ENCODE results near the gene ANKRD40.

Gene ANKRD40

DNA sequence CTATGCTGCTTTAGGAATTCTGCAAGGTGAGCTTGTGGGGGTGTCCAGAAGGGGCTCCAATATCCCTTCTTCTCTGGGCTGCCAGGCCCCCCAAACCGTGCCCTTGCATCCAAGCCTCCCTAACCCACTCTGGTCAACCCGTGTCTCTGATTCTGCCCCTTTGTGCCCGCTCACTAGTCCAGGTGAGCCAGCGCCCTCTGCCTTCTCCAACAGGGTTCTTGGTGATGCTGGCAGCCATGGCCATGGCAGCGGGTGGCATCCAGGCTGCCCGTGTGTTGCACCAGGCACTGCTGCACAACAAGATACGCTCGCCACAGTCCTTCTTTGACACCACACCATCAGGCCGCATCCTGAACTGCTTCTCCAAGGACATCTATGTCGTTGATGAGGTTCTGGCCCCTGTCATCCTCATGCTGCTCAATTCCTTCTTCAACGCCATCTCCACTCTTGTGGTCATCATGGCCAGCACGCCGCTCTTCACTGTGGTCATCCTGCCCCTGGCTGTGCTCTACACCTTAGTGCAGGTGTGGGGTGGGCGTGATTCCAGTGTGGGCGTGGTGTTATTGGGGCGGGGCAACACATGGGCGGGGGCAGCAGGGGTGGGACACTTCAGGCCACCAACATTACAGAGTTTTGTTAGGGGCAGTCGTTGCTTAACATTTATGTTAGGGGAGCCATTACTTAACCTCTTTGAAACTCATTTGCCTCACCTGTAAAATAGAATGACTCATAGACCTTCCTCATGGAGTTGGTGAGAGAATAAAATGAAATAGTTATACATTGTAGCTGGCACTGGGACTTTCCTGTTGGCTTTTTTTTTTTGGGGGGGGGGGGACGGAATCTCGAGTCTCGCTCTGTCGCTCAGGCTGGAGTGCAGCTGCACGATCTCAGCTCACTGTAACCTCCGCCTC is 31.4 kb downstream of the ANKRD40 start:
- no peak for TF ChIP-seq CTCF (IDR thresholded peaks at IDR 0.05; ENCODE audit: control insufficient read depth, insufficient read depth, low read depth, low read length, missing control alignments)
- no peak for DNase-seq (ENCODE audit: low read depth)
- H3K4me3 ChIP-seq (ENCODE audit: control insufficient read depth, low read depth, low read length) = no peak overlapping the region

DNA sequence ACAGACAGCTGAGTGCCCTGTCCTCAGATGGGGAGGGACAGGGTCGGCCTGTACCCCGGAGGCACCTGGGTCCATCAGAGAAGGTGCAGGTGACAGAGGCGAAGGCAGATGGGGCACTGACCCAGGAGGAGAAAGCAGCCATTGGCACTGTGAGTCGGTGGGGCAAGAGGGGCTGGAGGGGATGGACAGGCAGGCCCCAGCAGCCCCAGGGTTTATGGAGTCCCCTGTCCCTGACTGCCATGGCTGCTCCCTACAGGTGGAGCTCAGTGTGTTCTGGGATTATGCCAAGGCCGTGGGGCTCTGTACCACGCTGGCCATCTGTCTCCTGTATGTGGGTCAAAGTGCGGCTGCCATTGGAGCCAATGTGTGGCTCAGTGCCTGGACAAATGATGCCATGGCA is 32.1 kb downstream of the ANKRD40 start:
- no peak for DNase-seq (ENCODE audit: low read depth)
- no peak overlapping the region for H3K4me3 ChIP-seq (ENCODE audit: control insufficient read depth, low read depth, low read length)
- no peak for TF ChIP-seq CTCF (IDR thresholded peaks at IDR 0.05; ENCODE audit: control insufficient read depth, insufficient read depth, low read depth, low read length, missing control alignments)

GRCh38 chr17:50675190-50675589 is 32.5 kb downstream of the ANKRD40 start:
- TF ChIP-seq CTCF (IDR thresholded peaks at IDR 0.05; ENCODE audit: control insufficient read depth, insufficient read depth, low read depth, low read length, missing control alignments) = no peak

GRCh38 chr17:50672831-50673551 is 34.7 kb downstream of the ANKRD40 start:
- no peak for DNase-seq (ENCODE audit: low read depth)
- TF ChIP-seq CTCF (IDR thresholded peaks at IDR 0.05; ENCODE audit: control insufficient read depth, insufficient read depth, low read depth, low read length, missing control alignments) = no peak
- no peak overlapping the region for H3K4me3 ChIP-seq (ENCODE audit: control insufficient read depth, low read depth, low read length)

More at GRCh38 chr17:50675190-50675589, 32.5 kb downstream of the ANKRD40 start:
- no peak for DNase-seq (ENCODE audit: low read depth)
- H3K4me3 ChIP-seq (ENCODE audit: control insufficient read depth, low read depth, low read length) = no peak overlapping the region

- no peak overlapping the region for H3K4me3 ChIP-seq (ENCODE audit: control insufficient read depth, low read depth, low read length)
- no peak for TF ChIP-seq CTCF (IDR thresholded peaks at IDR 0.05; ENCODE audit: control insufficient read depth, insufficient read depth, low read depth, low read length, missing control alignments)
- DNase-seq (ENCODE audit: low read depth) = no peak
Measured at GRCh38 chr17:50672071-50672470, 35.6 kb downstream of the ANKRD40 start.

DNA sequence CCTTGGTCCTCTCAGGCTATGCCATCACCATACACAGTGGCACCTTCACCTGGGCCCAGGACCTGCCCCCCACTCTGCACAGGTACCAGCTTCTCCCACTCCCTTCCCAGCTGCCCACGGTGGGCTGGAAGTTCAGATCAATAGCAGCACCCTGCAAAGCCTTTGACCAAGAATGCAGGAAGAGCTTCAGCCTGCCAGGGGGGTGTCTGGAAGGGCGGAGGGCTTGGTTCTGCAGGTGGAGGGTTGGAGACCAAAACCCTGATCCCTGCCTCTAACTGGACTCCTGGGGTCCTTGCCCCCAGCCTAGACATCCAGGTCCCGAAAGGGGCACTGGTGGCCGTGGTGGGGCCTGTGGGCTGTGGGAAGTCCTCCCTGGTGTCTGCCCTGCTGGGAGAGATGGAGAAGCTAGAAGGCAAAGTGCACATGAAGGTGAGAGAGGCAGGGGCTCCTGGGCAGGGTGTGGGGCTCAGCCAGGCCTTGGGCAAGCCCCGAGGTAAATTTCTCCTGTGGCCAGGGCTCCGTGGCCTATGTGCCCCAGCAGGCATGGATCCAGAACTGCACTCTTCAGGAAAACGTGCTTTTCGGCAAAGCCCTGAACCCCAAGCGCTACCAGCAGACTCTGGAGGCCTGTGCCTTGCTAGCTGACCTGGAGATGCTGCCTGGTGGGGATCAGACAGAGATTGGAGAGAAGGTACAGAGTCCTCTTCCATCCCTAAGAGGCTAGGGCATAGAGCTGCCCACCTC is 38.7 kb downstream of the ANKRD40 start:
- TF ChIP-seq CTCF (IDR thresholded peaks at IDR 0.05; ENCODE audit: control insufficient read depth, insufficient read depth, low read depth, low read length, missing control alignments) = no peak
- no peak overlapping the region for H3K4me3 ChIP-seq (ENCODE audit: control insufficient read depth, low read depth, low read length)
- DNase-seq (ENCODE audit: low read depth) = no peak
